ENCODE measurements around the gene ALOX12B.
"Not testable (repeated sequence)": the region's sequence is repeated elsewhere in the genome, so short reads cannot be mapped to it uniquely, and the experiment has no call there.

The ALOX12B gene

DNA sequence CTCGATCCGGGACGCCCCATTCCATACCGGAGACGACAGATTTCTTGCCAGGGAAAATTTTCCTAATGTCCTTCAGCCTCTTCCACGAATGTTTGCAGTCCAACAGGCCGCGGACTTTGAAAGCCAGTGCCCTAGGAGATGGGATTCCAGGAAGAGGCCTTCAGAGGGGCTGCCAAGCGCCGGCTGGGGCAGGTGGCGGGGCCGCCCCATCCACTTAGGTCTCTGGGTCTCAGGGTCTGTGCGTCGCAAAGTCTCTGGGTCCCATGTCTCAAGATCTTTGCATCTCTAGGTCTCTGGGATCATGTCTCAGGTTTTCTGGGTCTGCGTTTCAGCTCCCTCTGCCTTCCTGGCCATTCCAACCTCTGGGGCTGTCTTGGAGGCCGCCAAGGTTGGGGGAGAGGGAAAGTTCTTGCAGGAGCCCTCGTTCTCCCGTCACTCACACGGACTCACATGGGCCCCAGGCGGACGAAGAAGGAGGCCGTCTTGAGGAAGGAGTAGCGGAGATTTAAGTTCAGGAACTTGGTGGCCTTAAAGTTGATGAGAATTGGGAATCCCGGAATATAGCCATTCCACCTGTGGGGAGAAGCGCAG lies 7.2 kb downstream of the ALOX12B start:
- Histone ChIP-seq H2BK5ac (ENCODE audit: low read depth, low read length, poor library complexity) (no peak overlapping the region), H3K36me3 (ENCODE audit: control insufficient read depth in 1 of 2, insufficient read depth in 2 of 2, low read length in 2 of 2) (no peaks in the 10 kb centered on the region), H3K4me2 (ENCODE audit: low read length) (peak overlapping the region; percentile 71), H3K9me3 (ENCODE audit: insufficient read depth, low read depth, low read length) (peaks cover 11% of the 10 kb centered on the region), H3K79me1 (ENCODE audit: low read length) (no peaks in the 10 kb centered on the region), H3K9ac (ENCODE audit: low read length) (no peak overlapping the region), H3K4ac (ENCODE audit: low read depth, low read length) (no peak overlapping the region), H4K12ac (ENCODE audit: low read depth, low read length) (no peak overlapping the region), H3K4me3 (ENCODE audit: low read depth, low read length) (no peak overlapping the region), H3K27ac (ENCODE audit: low read depth, low read length) (no peak overlapping the region), H3K27me3 (ENCODE audit: insufficient read depth, low read length) (peaks cover 17% of the 10 kb centered on the region), H3K79me2 (ENCODE audit: control insufficient read depth, insufficient read depth, low read length, poor library complexity) (no peaks in the 10 kb centered on the region), H2AK5ac (ENCODE audit: low read length) (no peak overlapping the region), H3K14ac (ENCODE audit: low read length) (no peak overlapping the region), H4K8ac (ENCODE audit: low read depth, low read length) (no peak overlapping the region), H2BK12ac (ENCODE audit: low read length) (no peak overlapping the region), H3K4me1 (ENCODE audit: control insufficient read depth in 1 of 2, insufficient read depth in 2 of 2, low read length in 2 of 2) (peaks cover 3 to 6% of the 10 kb centered on the region in 2 experiments), H3K23ac (ENCODE audit: low read length) (no peak overlapping the region), H4K91ac (ENCODE audit: low read depth, low read length) (no peak overlapping the region), H2AFZ (ENCODE audit: insufficient read depth, low read length, poor library complexity) (no peak overlapping the region), H3K18ac (ENCODE audit: low read length) (no peak overlapping the region), H2BK120ac (ENCODE audit: insufficient read depth, low read length, poor library complexity) (no peak overlapping the region)
- WGBS (ENCODE audit: extremely low coverage, insufficient coverage, insufficient read length) = no CpG with 5 or more reads among the region's 25 CpGs
- no peak for DNase-seq

DNA sequence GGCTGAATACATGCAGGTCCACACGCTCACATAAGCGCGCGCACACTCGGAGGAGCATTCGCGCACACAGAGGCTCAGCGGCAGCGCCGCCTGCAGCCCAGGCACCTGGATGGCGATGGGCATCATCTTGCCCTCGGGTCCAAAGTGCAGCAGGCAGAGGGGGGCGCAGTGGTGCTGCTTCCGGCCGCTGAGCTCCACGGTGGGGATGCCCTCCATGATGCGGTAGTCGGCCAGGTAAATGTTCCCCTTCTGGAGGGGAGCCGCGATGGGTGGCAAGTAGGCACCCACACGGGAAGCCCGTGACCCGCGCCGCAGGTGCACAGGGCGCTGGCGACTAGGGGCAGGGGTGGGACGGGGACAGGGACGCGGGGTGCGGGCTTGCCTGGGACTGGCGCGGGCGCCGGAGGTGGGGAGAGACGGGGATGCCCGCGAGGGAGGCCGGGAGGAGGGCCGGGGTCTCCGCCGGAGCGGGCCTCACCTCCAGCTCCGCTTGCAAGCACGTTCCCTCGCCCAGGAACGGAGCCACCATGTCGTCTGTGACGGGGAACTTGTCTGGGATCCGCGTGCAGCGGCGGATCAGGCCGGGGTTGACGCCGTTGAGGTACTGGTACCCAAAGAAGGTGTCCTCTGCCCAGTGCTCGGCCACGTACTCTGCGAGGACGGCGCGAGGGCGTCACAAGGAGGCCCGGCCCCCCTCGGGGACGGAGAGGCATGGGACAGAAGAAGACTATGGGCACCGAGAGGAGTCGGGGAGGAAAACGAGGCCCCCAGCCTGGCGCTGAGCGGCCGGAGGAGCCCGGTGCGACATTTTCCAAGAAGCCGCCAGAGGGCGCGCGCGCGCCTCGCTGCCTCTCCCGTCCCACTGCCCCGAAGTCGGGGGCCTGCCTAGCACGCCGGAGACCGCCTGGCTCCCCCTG lies 8.0 kb downstream of the ALOX12B start:
- Histone ChIP-seq H2AFZ (ENCODE audit: insufficient read depth, low read length, poor library complexity) (no peak overlapping the region), H4K12ac (ENCODE audit: low read depth, low read length) (no peak overlapping the region), H4K91ac (ENCODE audit: low read depth, low read length) (no peak overlapping the region), H3K9me3 (ENCODE audit: insufficient read depth, low read depth, low read length) (peaks cover 11% of the 10 kb centered on the region), H3K4ac (ENCODE audit: low read depth, low read length) (no peak overlapping the region), H2BK12ac (ENCODE audit: low read length) (no peak overlapping the region), H4K8ac (ENCODE audit: low read depth, low read length) (no peak overlapping the region), H3K14ac (ENCODE audit: low read length) (no peak overlapping the region), H3K4me1 (ENCODE audit: control insufficient read depth in 1 of 2, insufficient read depth in 2 of 2, low read length in 2 of 2) (peaks cover 3 to 6% of the 10 kb centered on the region in 2 experiments), H3K36me3 (ENCODE audit: control insufficient read depth in 1 of 2, insufficient read depth in 2 of 2, low read length in 2 of 2) (no peaks in the 10 kb centered on the region), H3K18ac (ENCODE audit: low read length) (no peak overlapping the region), H3K79me2 (ENCODE audit: control insufficient read depth, insufficient read depth, low read length, poor library complexity) (no peaks in the 10 kb centered on the region), H3K79me1 (ENCODE audit: low read length) (no peaks in the 10 kb centered on the region), H3K9ac (ENCODE audit: low read length) (no peak overlapping the region), H3K27ac (ENCODE audit: low read depth, low read length) (no peak overlapping the region), H3K23ac (ENCODE audit: low read length) (no peak overlapping the region), H3K4me3 (ENCODE audit: low read depth, low read length) (peak overlapping the region; percentile 55), H3K27me3 (ENCODE audit: insufficient read depth, low read length) (peaks cover 25% of the 10 kb centered on the region), H2AK5ac (ENCODE audit: low read length) (no peak overlapping the region), H3K4me2 (ENCODE audit: low read length) (peak overlapping the region; percentile 71), H2BK120ac (ENCODE audit: insufficient read depth, low read length, poor library complexity) (no peak overlapping the region), H2BK5ac (ENCODE audit: low read depth, low read length, poor library complexity) (no peak overlapping the region)
- DNase-seq = peak; percentile 36 to 70
- WGBS (ENCODE audit: extremely low coverage, insufficient coverage, insufficient read length) = no CpG with 5 or more reads among the region's 87 CpGs

DNA sequence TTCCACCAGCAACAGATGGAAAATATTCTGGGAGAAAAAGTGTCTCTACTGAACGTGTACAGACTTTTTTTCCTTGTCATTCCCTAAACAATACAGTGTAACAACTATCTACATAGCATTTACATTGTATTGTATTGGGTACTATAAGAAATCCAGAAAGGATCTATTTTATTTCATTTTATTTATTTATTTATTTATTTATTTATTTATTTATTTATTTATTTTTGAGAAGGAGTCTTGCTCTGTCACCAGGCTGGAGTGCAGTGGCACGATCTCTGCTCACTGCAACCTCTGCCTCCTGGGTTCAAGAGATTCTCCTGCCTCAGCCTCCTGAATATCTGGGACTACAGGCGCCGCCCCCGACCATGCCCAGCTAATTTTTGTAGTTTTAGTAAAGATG lies 9.6 kb downstream of the ALOX12B start:
- not testable (repeated sequence) for H2AK5ac ChIP-seq (ENCODE audit: low read length); H2BK5ac ChIP-seq (ENCODE audit: low read depth, low read length, poor library complexity); H3K79me1 ChIP-seq (ENCODE audit: low read length); H3K36me3 ChIP-seq (ENCODE audit: control insufficient read depth in 1 of 2, insufficient read depth in 2 of 2, low read length in 2 of 2); DNase-seq; H3K14ac ChIP-seq (ENCODE audit: low read length); H3K4me3 ChIP-seq (ENCODE audit: low read depth, low read length); H3K27ac ChIP-seq (ENCODE audit: low read depth, low read length); H3K4me2 ChIP-seq (ENCODE audit: low read length); H3K4me1 ChIP-seq (ENCODE audit: control insufficient read depth in 1 of 2, insufficient read depth in 2 of 2, low read length in 2 of 2); H2AFZ ChIP-seq (ENCODE audit: insufficient read depth, low read length, poor library complexity); H3K23ac ChIP-seq (ENCODE audit: low read length); H4K91ac ChIP-seq (ENCODE audit: low read depth, low read length); H4K12ac ChIP-seq (ENCODE audit: low read depth, low read length); H3K79me2 ChIP-seq (ENCODE audit: control insufficient read depth, insufficient read depth, low read length, poor library complexity); H3K9ac ChIP-seq (ENCODE audit: low read length); H3K18ac ChIP-seq (ENCODE audit: low read length); H4K8ac ChIP-seq (ENCODE audit: low read depth, low read length); H3K4ac ChIP-seq (ENCODE audit: low read depth, low read length); H2BK120ac ChIP-seq (ENCODE audit: insufficient read depth, low read length, poor library complexity); H2BK12ac ChIP-seq (ENCODE audit: low read length)
- peaks cover 38% of the 10 kb centered on the region for H3K27me3 ChIP-seq (ENCODE audit: insufficient read depth, low read length)
- no CpG with 5 or more reads among the region's 5 CpGs for WGBS (ENCODE audit: extremely low coverage, insufficient coverage, insufficient read length)
- peaks cover 11% of the 10 kb centered on the region for H3K9me3 ChIP-seq (ENCODE audit: insufficient read depth, low read depth, low read length)

DNA sequence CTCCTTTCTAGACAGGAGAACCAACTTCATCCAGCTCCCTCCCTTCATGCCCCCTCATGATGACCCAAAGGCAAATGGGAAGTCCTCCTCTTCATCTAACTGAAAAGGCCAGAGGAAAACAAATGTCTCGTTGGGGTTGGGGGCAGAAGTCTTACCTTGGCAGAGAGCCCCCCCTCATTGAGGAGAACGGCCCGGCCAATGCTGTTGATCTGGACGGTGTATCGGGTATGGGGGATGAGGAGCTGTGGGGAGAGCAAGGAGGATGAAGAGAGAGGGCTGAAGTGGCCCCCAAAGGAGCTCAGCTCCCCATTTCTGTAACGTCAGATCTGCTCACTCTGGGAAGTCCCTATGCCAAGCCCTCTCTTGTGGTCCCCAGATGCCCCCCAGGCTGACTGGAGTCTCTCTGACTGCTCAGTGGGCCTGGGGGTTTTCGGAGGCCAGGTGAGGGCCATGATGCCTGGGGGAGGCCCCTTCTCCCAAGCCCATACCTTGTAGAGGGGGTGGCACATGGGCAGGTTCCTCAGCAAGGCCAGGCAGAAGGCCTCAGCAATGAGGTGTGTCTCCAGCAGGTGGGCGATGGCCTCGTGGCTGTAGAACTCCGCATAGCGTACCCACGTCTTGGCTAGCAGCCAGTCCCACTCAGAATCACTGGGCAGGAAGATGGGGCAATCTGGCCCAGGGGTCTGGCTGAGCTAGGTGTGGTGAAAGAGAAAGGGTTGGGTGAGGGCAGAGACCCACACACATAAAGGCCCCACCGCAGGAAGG lies 10.8 kb downstream of the ALOX12B start:
- H2BK120ac ChIP-seq (ENCODE audit: insufficient read depth, low read length, poor library complexity) = no peak overlapping the region
- H2AFZ ChIP-seq (ENCODE audit: insufficient read depth, low read length, poor library complexity) = no peak overlapping the region
- no peak overlapping the region for H3K4me3 ChIP-seq (ENCODE audit: low read depth, low read length)
- no peak overlapping the region for H3K23ac ChIP-seq (ENCODE audit: low read length)
- H3K4me2 ChIP-seq (ENCODE audit: low read length) = no peak overlapping the region
- H2AK5ac ChIP-seq (ENCODE audit: low read length) = no peak overlapping the region
- no peak overlapping the region for H3K14ac ChIP-seq (ENCODE audit: low read length)
- no peak for DNase-seq
- no peak overlapping the region for H3K9ac ChIP-seq (ENCODE audit: low read length)
- no peak overlapping the region for H2BK5ac ChIP-seq (ENCODE audit: low read depth, low read length, poor library complexity)
- no peak overlapping the region for H4K91ac ChIP-seq (ENCODE audit: low read depth, low read length)
- H3K18ac ChIP-seq (ENCODE audit: low read length) = no peak overlapping the region
- H4K12ac ChIP-seq (ENCODE audit: low read depth, low read length) = no peak overlapping the region
- H3K79me1 ChIP-seq (ENCODE audit: low read length) = no peaks in the 10 kb centered on the region
- H3K4ac ChIP-seq (ENCODE audit: low read depth, low read length) = no peak overlapping the region
- H3K4me1 ChIP-seq (ENCODE audit: control insufficient read depth in 1 of 2, insufficient read depth in 2 of 2, low read length in 2 of 2) = peaks cover 3 to 6% of the 10 kb centered on the region in 2 experiments
- WGBS (ENCODE audit: extremely low coverage, insufficient coverage, insufficient read length) = no CpG with 5 or more reads among the region's 13 CpGs
- peaks cover 11% of the 10 kb centered on the region for H3K9me3 ChIP-seq (ENCODE audit: insufficient read depth, low read depth, low read length)
- H3K27me3 ChIP-seq (ENCODE audit: insufficient read depth, low read length) = peaks cover 50% of the 10 kb centered on the region
- no peak overlapping the region for H3K27ac ChIP-seq (ENCODE audit: low read depth, low read length)
- no peaks in the 10 kb centered on the region for H3K36me3 ChIP-seq (ENCODE audit: control insufficient read depth in 1 of 2, insufficient read depth in 2 of 2, low read length in 2 of 2)
- H2BK12ac ChIP-seq (ENCODE audit: low read length) = no peak overlapping the region
- no peaks in the 10 kb centered on the region for H3K79me2 ChIP-seq (ENCODE audit: control insufficient read depth, insufficient read depth, low read length, poor library complexity)
- no peak overlapping the region for H4K8ac ChIP-seq (ENCODE audit: low read depth, low read length)
